ENCODE data around the gene HDGFL3.
"Not testable (repeated sequence)": the region's sequence is repeated elsewhere in the genome, so short reads cannot be mapped to it uniquely, and the experiment has no call there.

HDGFL3 gene

DNA sequence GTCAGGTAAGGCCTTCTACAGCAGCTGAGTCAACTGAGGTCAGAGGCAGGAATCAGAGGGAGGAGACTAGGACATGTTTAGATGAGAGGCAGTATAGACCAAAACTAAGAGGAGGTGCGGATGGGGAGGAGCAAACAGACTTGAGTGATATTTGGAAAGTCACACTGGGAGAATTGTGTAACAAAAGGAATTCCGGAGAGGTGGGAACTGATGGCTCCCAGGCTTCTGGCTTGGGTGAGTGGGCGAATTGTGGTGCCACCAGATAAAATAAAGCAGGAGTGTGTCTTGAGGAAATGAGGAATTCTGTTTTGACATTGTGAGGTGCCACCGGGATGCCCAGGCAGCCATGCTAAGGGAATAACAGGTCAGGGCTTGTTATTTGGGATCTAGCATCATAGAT is 103.5 kb downstream of the HDGFL3 start:
- no peak for DNase-seq (ENCODE audit: low read depth in 4 of 4, low spot score in 1 of 4)

DNA sequence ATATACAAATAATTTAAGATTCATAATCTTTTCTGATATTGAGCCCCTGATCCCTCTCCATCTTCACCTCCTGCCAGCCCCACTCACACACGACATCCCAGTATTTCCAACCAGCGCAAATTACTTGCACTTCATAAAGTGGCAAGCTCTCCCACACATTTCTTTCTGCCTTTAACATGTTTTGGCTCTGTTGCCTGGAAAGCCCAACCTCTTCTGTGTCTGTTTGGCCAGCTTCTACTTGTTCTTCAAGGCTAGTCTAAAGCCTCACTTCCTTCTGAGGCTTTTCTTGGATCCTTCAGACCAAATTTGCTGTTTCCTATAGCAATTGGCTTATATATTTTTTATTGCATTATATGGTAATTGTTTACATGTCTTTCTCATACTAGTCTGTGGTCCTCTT is 105.3 kb downstream of the HDGFL3 start:
- DNase-seq (ENCODE audit: low read depth in 4 of 4, low spot score in 1 of 4) = no peak

DNA sequence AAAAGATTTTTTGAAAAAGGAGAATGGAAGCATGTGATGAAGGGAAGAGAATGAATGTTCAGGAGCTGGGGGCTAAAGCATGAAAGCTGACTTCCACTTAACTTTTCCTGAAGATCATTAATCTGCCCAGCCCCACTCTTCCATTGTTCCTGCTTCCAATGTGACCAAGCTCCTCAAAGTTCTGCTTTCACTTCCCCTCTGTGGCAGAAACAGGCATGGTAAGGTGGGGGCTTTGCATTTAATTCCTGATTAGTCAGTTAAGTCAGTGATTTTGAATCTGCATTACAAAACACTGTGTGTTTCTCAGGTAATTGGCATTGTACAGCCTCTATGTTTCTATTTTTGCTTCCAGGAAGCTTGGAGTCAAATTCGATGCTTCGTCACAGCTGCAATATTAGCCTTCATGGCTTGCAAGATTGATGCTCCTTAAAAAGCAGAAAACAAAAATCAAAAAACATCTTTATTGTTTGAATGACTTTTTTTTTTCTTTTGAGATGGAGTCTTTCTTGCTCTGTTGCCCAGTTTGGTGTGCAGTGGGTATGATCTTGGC is 107.5 kb downstream of the HDGFL3 start:
- DNase-seq (ENCODE audit: low read depth in 4 of 4, low spot score in 1 of 4) = no peak

DNA sequence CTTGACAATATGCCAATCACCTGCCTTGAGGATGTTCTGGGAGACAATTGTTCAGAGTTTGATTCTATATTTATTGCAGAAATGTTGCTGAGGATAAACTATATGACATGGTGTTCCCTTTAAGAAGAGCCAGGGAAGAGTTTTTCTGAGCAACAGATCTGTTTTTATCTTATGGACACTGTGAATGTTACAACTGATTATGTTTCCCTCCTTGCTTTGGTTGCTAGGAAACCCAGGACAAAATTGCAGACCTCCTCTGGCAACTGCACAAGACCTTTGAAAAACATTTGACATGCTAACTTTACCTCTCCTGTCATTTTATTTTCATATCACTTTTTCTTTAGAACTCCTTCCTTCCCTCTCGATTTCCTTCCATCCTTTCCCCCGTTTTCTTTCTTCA is 108.3 kb downstream of the HDGFL3 start:
- DNase-seq (ENCODE audit: low read depth in 4 of 4, low spot score in 1 of 4) = no peak

DNA sequence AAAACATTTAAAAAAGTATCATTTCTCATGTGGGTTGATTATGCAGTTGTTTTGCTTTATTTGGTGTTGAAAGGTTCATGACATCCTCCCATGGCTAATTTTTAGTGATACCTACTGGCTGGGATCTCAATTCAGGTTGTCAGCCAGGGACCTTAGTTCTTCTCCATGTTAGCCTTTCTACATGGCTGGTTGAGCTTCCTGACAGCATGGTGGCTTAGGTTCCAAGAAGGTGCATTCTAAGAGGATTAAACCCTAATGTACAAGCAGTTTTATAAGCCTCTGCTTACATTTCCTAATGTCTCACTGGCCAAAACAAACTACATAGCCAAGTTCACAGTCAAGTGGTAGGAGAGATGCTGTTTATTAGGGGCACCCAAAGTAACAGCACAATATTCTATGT is 109.5 kb downstream of the HDGFL3 start:
- no peak for DNase-seq (ENCODE audit: low read depth in 4 of 4, low spot score in 1 of 4)

DNA sequence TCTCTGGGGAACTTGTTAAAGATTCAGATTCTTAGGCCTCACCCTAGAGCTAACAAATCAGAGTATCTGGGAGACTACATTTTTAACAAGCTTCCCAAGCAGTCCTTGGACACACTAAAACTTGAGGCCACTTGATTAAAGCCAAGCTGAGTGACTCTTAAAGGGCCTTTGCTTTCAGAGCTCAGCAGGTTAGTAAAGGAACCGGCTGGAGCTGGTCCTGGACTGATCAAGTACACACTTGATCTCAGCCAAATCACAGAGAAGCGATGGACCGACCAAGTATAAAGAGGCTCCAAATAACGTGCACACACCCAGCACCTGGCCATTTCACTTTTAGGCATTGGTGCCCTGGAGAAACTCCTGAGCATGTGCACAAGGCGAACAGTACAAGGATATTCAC is 113.0 kb downstream of the HDGFL3 start:
- DNase-seq (ENCODE audit: low read depth in 4 of 4, low spot score in 1 of 4) = no peak

DNA sequence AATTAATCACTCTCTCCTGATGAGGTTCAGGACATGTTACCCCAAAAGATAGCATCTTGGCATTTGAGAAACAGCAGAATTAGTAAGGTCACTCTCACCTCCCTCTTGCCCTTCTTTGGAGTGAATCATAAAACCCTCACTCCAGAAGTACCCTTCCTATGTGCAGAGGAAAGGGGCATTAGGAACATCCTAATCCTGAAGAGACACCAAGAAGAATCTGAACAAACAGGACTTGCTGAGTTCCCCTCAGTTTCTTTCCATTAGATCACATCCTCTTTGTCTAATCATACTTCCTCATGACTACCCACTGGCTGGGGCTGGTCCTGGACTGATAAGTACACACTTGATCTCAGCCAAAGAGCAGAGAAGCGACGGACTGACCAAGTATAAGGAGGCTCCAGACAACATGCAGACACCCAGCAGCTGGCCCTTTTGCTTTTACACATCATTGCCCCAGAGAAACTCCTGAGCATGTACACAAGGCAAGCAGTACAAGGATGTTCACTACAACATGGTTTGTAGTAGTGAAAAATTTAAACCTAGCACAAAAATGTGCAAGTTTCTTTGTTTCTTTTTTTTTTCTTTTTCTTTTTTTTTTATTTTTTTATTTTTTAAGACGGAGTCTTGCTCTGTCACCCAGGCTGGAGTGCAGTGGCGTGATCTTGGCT is 115.2 kb downstream of the HDGFL3 start:
- DNase-seq (ENCODE audit: low read depth in 4 of 4, low spot score in 1 of 4) = no peak

DNA sequence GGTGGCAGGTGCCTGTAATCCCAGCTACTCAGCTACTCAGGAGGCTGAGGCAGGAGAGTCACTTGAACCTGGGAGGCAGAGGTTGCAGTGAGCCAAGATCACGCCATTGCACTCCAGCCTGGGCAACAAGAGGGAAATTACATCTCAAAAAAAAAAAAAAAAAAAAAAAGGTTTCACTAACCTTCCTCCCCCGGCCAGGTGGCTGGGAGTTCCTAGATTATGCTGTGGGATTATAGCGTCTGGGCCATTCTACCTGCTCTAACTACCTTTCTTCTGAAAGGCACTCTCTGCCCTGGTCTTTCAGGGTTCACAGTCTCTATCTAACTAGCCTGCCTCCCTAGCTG is 115.7 kb downstream of the HDGFL3 start:
- not testable (repeated sequence) for DNase-seq (ENCODE audit: low read depth in 4 of 4, low spot score in 1 of 4)

DNA sequence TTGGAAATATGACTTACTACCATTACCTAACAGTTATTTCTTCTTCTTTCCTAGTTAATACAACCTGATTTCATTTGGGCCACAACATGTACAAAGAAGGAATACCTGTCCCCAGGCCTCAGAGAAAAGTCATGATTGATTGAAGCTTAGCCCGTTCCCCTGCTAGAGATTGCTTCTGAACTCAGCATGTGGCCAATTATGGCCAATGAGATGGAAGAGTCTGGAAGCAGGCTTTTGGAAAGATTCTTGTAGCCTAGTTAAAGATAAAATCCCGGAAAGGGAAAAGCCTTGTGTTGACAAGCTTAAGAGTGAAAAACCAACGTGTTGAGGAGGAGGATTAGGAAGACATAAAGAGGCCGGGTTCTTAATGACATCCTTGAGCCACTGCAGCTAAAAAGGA is 117.2 kb downstream of the HDGFL3 start:
- DNase-seq (ENCODE audit: low read depth in 4 of 4, low spot score in 1 of 4) = no peak

DNA sequence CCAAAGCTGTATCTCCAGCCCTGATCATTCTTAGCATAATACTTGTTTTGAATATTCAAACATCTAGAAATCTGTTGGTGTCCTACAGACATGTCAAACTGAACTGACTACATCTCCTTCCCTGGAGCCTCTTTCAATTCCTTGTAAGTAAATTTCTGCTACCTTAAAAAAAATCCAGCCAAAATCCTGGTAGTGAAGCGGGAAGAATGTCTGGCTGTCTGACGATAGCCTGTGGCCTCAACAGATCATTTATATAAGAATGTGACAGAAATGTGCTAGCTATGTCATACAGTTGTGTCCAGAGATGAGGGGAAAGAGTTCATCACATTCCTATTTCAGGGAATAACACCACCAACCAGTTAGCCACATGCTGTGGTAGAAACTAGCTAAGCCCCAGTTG is 118.7 kb downstream of the HDGFL3 start:
- DNase-seq (ENCODE audit: low read depth in 4 of 4, low spot score in 1 of 4) = no peak

DNA sequence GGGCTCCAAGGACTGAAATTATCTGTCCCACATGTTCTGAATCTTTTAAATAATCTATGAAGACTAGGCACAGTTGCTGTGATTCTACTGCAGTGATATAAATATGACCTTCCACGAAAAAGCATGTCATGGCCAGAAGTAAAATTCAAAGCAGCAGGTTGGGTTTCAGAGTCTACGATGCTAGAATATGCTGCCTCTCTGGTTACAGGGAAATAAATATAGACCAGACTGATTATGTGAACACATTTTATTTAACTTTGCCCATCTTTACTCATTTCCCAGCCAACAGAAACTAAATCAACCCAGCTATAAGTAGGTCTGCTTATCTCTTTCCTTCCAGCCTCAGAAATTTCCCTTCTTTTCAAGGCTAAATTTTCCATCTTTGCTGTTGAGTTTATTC is 120.0 kb downstream of the HDGFL3 start:
- DNase-seq (ENCODE audit: low read depth in 4 of 4, low spot score in 1 of 4) = no peak

DNA sequence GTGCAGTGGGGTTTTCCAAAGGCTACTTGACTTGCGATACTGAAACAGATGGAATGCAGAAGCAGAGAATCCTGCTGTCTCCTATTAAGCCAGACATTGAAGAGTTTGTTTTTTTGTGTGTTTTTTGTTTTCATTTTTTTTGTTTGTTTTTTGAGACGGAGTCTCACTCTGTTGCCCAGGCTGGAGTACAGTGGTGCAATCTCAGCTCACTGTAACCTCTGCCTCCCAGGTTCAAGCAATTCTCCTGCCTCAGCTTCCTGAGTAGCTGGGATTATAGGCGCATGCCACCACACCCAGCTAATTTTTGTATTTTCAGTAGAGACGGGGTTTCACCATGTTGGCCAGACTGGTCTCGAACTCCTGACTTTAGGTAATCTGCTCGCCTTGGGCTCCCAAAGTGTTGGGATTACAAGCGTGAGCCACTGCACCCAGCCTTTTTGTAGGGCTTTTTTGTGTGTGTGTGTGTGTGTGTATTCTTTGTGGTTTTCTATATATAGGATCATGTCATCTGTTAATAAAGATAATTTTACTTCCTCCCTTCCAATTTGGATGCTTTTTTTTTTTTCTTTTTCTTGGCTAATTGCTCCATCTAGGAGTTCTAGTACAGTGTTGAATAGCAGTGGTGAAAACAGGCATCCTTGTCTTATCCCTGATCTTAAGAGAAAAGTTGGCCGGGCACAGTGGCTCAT is 121.6 kb downstream of the HDGFL3 start:
- not testable (repeated sequence) for DNase-seq (ENCODE audit: low read depth in 4 of 4, low spot score in 1 of 4)

DNA sequence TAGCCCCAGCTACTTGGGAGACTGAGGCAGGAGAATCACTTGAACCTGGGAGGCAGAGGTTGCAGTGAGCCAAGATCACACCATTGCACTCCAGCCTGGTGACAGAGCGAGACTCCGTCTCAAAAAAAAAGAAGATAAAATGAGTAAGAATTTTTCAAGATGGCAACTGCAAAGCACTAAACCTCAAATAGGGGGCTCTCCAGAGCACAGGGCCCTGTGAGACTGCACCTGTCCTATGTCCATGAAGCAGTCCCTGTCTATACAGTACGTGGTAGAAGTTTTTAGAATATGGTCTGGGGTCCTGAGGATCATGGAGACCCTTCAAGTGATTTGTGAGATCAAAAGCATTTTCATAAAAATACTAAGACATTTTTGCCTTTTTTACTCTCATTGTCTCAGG is 122.2 kb downstream of the HDGFL3 start:
- not testable (repeated sequence) for DNase-seq (ENCODE audit: low read depth in 4 of 4, low spot score in 1 of 4)

DNA sequence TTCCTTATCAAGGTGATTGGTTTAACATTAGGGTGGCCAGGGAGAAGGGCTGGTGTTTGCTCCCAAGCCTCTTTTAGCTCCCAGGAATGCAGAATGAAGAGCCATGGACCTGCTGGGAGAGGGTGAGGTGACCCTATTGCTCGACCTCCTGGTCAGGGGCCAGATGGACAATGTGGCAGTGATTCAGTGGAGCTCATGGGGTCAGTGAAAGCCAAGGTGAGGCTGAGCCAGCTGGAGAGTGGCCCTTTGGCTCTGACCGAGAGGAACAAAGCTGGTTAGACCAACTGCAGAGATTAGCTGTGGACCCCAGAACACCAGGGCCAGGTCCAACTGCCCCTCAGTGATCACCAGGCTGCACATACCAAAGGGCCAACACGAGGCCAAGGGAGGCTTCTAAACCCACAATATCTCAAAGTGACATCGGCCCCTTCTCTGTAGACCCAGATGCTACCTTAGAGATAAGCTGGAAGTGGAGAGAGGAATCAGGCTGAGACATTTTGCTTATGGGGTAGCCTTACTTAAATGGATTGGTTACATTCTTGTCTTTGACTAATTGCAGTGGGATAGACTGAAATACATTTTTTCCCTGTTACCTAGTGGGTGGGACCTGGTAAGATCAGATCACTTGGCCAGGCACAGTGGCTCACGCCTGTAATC is 124.8 kb downstream of the HDGFL3 start:
- DNase-seq (ENCODE audit: low read depth in 4 of 4, low spot score in 1 of 4) = no peak

DNA sequence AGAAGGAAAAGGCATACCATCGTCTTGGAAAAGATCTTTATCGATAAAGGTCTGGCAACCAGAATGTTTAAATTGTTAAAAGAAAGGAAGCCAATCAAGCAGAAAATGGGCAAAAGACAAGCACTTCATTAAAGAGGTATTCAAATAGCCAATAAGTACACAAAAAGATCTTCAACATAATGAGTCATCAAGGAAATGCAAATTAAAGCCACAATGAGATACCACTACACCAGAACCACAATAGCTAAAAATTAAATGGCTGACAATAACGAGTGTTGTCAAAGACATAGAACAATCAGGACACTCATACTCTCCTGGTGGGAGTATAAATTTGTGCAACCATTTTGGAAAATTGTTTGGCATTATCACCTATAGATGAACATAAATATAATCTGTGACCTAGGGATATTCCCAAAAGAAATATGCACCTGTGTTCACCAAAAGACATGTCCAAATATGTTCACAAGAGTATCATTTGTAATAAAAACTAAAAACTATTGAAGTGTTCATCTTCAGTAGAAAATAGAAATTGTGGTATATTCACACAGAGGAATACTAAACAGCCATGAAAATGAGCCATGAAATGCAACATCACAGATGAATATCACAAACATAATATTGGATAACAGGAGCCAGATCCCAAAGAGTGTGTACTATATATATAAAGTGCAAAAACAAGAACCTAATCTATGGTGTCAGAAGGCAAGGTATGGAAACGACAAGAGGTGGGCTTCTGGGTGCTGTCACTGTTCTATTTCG is 126.2 kb downstream of the HDGFL3 start:
- DNase-seq (ENCODE audit: low read depth in 4 of 4, low spot score in 1 of 4) = no peak

DNA sequence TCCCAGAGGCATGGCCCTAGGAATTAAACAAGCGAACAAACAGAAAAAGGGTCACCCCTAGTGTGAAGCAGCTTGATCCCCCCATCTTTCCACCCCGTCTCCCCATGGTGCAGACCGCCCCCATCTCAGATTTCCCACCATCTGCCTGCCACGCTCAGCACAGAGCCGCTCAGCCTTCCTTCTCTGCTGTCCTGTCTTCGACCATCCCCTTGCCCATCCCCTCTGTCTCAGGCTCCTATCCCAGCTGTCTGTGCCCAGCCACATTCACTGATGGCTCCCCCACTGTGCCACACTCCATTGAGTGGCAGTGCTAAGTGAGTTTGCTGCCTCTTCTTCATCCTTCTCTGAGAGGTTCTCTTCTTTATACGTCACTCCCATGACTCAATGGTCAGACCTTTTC is 128.9 kb downstream of the HDGFL3 start:
- no peak for DNase-seq (ENCODE audit: low read depth in 4 of 4, low spot score in 1 of 4)

Measured in stimulated activated CD4-positive, alpha-beta T cell treated with anti-CD3 and anti-CD28 coated beads, Interleukin-1b, Interleukin-23, amount 100 ng/mL, for 24 hours (primary cell).